Mammary epithelial cell (primary cell): Measurements from ENCODE around the gene MRGPRG.

ENCODE experiments used
- CTCF ChIP-seq, 2 donors: IDR thresholded peaks in 1 of 2; conservative IDR thresholded peaks in 1 of 2; 2 replicates each; pipeline ENCODE4 v1.5.1; 2011 to 2012; ENCODE audit warnings: inconsistent platforms in 2 of 2, low read length in 2 of 2, mild to moderate bottlenecking in 2 of 2, control low read depth in 1 of 2, low read depth in 1 of 2; ENCODE audit not compliant: insufficient read depth in 1 of 2; ENCODE audit errors: extremely low read depth in 1 of 2
- EZH2 ChIP-seq: IDR thresholded peaks from 2 replicates; pipeline ENCODE4 v1.6.1; 2012; ENCODE audit warnings: low read length, inconsistent platforms, borderline replicate concordance

- TF ChIP-seq CTCF (conservative IDR thresholded peaks at IDR 0.05 in 1 of 2, IDR thresholded peaks at IDR 0.05 in 1 of 2; ENCODE audit: extremely low read depth in 1 of 2, insufficient read depth in 1 of 2, low read depth in 1 of 2, low read length in 2 of 2): no peak
- TF ChIP-seq EZH2: no peak
Measured at GRCh38 chr11:3193373-3194015, 25.1 kb downstream of the MRGPRG start.
